Measurements from ENCODE around the gene POC1A. TPM values are rescaled to one million over a fixed set of nuclear protein-coding genes. Genes with fewer than 3 reads are reported as not detected.

Gene POC1A
- total and polyA plus RNA-seq, 2 of the 8 experiments (the other 6 are each of a cell fraction or from before 2014, with no cell fraction given) = 35.7 to 39.2 TPM

- Histone ChIP-seq H3K27ac (ENCODE audit: low read depth, low read length) (no peak overlapping the region), H2AFZ (ENCODE audit: low read length) (no peak overlapping the region), H3K9me3 (ENCODE audit: insufficient read depth in 2 of 2, low read depth in 1 of 2, low read length in 1 of 2) (no peaks in the 10 kb centered on the region), H2BK5ac (ENCODE audit: low read depth, low read length) (no peak overlapping the region), H2BK12ac (ENCODE audit: low read depth, low read length) (no peak overlapping the region), H3K36me3 (ENCODE audit: control insufficient read depth in 2 of 4, insufficient read depth in 4 of 4, low read length in 3 of 4) (peaks cover 0 to 9% (median 3%) of the 10 kb centered on the region in 4 experiments; a peak in 3 of 8 replicates), H3K23ac (ENCODE audit: insufficient read length) (no peak overlapping the region), H3K79me1 (ENCODE audit: low read depth, low read length) (no peaks in the 10 kb centered on the region), H3K4me1 (replicated peaks in 1 of 4; ENCODE audit: control insufficient read depth in 3 of 4, insufficient read depth in 4 of 4, low read length in 3 of 4) (peaks cover 0 to 4% (median 0%) of the 10 kb centered on the region in 4 experiments; a peak in 2 of 7 replicates), H3K4me3 (ENCODE audit: extremely low read depth in 1 of 4, insufficient read depth in 2 of 4, low read depth in 3 of 4, low read length in 4 of 4) (no peak overlapping the region), H3K79me2 (ENCODE audit: control insufficient read depth in 1 of 2, insufficient read depth in 2 of 2, low read length in 2 of 2) (no peaks in the 10 kb centered on the region), H3K4me2 (ENCODE audit: insufficient read depth in 1 of 2, low read depth in 2 of 2, low read length in 2 of 2) (no peak overlapping the region), H2BK20ac (ENCODE audit: low read length) (no peak overlapping the region), H3K23me2 (ENCODE audit: low read depth, low read length) (no peaks in the 10 kb centered on the region), H3K18ac (ENCODE audit: extremely low read depth, low read length) (no peak overlapping the region), H4K5ac (ENCODE audit: insufficient read length, low read depth, low read length) (no peak overlapping the region), H2AK5ac (ENCODE audit: low read depth, low read length) (no peak overlapping the region), H4K20me1 (replicated peaks in 1 of 2; ENCODE audit: control insufficient read depth in 1 of 2, insufficient read depth in 2 of 2, low read length in 2 of 2) (peaks cover 4 to 6% of the 10 kb centered on the region in 2 experiments), H3K56ac (replicated peaks; ENCODE audit: insufficient read length, low read depth, low read length) (no peak overlapping the region), H2BK120ac (replicated peaks; ENCODE audit: low read depth, low read length) (no peak overlapping the region), H3K14ac (ENCODE audit: insufficient read length) (no peak overlapping the region), H3K9ac (replicated peaks in 1 of 4; ENCODE audit: extremely low read depth in 1 of 4, low read depth in 3 of 4, low read length in 3 of 4) (no peak overlapping the region), H4K8ac (ENCODE audit: extremely low read depth, insufficient read depth, low read length) (no peak overlapping the region), H3K4ac (replicated peaks; ENCODE audit: insufficient read length, low read depth, low read length) (no peak overlapping the region), H2BK15ac (ENCODE audit: low read length) (no peak overlapping the region), H3K27me3 (replicated peaks in 1 of 4; ENCODE audit: control insufficient read depth in 3 of 4, extremely low read depth in 1 of 4, insufficient read depth in 3 of 4, low read length in 3 of 4) (no peaks in the 10 kb centered on the region), H4K91ac (replicated peaks; ENCODE audit: insufficient read length, low read length) (no peak overlapping the region)
- ChIA-PET CTCF (ENCODE audit: partially characterized antibody) (interaction anchor here (2.0 to 14.6 kb wide), 3 partner anchors 19 to 83 kb away, joined by 6 to 168 read pairs (median 12); no protein-coding TSS in a partner anchor), POLR2A (ENCODE audit: partially characterized antibody) (interaction anchor here (1.1 kb wide), 1 partner anchor 98 kb away, joined by 4 read pairs; no protein-coding TSS in a partner anchor)
- FAIRE-seq (no peak), DNase-seq (ENCODE audit: low read depth in 1 of 2, low spot score in 2 of 2) (no peak)
- no peak for TF ChIP-seq KDM4A (IDR thresholded peaks at IDR 0.05; ENCODE audit: low read depth, low read length, severe bottlenecking)
- TF ChIP-seq BACH1 (IDR thresholded peaks at IDR 0.05; ENCODE audit: low read length) = no peak
- TF ChIP-seq, protein P1, sequence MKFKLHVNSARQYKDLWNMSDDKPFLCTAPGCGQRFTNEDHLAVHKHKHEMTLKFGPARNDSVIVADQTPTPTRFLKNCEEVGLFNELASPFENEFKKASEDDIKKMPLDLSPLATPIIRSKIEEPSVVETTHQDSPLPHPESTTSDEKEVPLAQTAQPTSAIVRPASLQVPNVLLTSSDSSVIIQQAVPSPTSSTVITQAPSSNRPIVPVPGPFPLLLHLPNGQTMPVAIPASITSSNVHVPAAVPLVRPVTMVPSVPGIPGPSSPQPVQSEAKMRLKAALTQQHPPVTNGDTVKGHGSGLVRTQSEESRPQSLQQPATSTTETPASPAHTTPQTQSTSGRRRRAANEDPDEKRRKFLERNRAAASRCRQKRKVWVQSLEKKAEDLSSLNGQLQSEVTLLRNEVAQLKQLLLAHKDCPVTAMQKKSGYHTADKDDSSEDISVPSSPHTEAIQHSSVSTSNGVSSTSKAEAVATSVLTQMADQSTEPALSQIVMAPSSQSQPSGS (IDR thresholded peaks at IDR 0.05; ENCODE audit: low read length) = no peak
- TF ChIP-seq NRF1 (IDR thresholded peaks at IDR 0.05; ENCODE audit: low read depth, low read length) = no peak
- TF ChIP-seq RFX5 (IDR thresholded peaks at IDR 0.05; ENCODE audit: borderline replicate concordance, low read depth, low read length) = no peak
- no peak for TF ChIP-seq JUN (IDR thresholded peaks at IDR 0.05; ENCODE audit: low read depth, low read length)
- no peak for TF ChIP-seq SIRT6 (IDR thresholded peaks at IDR 0.05; ENCODE audit: low read length)
- TF ChIP-seq TAF1 (IDR thresholded peaks at IDR 0.05; ENCODE audit: low read depth, low read length) = no peak
- TF ChIP-seq TAF7 (optimal IDR thresholded peaks at IDR 0.05; ENCODE audit: borderline replicate concordance, low read depth, low read length) = no peak
- 87% methylated on average over 4 of the region's 4 CpGs; no CpG with 5 or more reads in 1 of the 2 experiments for WGBS, 2 experiments (ENCODE audit: extremely low coverage in 1 of 2, insufficient coverage in 1 of 2, insufficient read length in 1 of 2, insufficient replicate concordance in 2 of 2, low coverage in 1 of 2, low lambda C conversion rate in 2 of 2, missing lambda C conversion rate in 1 of 2)
These were observed 64.5 kb downstream of the POC1A start for GRCh38 chr3:52089691-52090090.

Measured in H1 (cell line).